Ishikawa (cell line): ENCODE results near the gene PAPLN.

Source experiments
- CEBPB ChIP-seq: IDR thresholded peaks from 2 replicates; pipeline ENCODE4 v1.6.1; 2012
- CREB1 ChIP-seq: IDR thresholded peaks from 2 replicates; pipeline ENCODE4 v1.6.1; 2012; ENCODE audit warnings: low read depth
- EGR1 ChIP-seq: IDR thresholded peaks from 2 replicates; pipeline ENCODE4 v1.6.1; 2012
- EP300 ChIP-seq: IDR thresholded peaks from 2 replicates; pipeline ENCODE4 v1.6.1; 2012; ENCODE audit warnings: borderline replicate concordance
- FOXM1 ChIP-seq: IDR thresholded peaks from 2 replicates; pipeline ENCODE4 v1.6.1; 2012; ENCODE audit warnings: low read depth, borderline replicate concordance
- MAX ChIP-seq: IDR thresholded peaks from 2 replicates; pipeline ENCODE4 v1.6.1; 2012
- NFIC ChIP-seq: IDR thresholded peaks from 2 replicates; pipeline ENCODE4 v1.6.1; 2012
- RAD21 ChIP-seq: IDR thresholded peaks from 2 replicates; pipeline ENCODE4 v1.6.1; 2012; ENCODE audit warnings: low read depth
- REST ChIP-seq: IDR thresholded peaks from 2 replicates; pipeline ENCODE4 v1.6.1; 2012; ENCODE audit warnings: low read depth, mild to moderate bottlenecking
- TAF1 ChIP-seq: IDR thresholded peaks from 2 replicates; pipeline ENCODE4 v1.6.1; 2012; ENCODE audit warnings: low read depth, mild to moderate bottlenecking
- TCF12 ChIP-seq: IDR thresholded peaks from 2 replicates; pipeline ENCODE4 v1.6.1; 2012; ENCODE audit warnings: low read depth
- TEAD4 ChIP-seq: IDR thresholded peaks from 2 replicates; pipeline ENCODE4 v1.6.1; 2012
- USF1 ChIP-seq: IDR thresholded peaks from 2 replicates; pipeline ENCODE4 v1.6.1; 2012
- YY1 ChIP-seq: IDR thresholded peaks from 2 replicates; pipeline ENCODE4 v1.6.1; 2012; ENCODE audit warnings: low read depth
- ZBTB7A ChIP-seq: IDR thresholded peaks from 2 replicates; pipeline ENCODE4 v1.6.1; 2012; ENCODE audit warnings: low read depth

The PAPLN gene

GRCh38 chr14:73240816-73241480 lies 3.6 kb downstream of the PAPLN start:
- TF ChIP-seq FOXM1 (no peak), CREB1 (no peak), TEAD4 (no peak), MAX (no peak)

GRCh38 chr14:73241481-73242165 lies 4.3 kb downstream of the PAPLN start:
- TF ChIP-seq EGR1 (no peak), USF1 (no peak), RAD21 (no peak), REST (no peak), TAF1 (no peak)

GRCh38 chr14:73242357-73242901 lies 5.1 kb downstream of the PAPLN start:
- TF ChIP-seq CEBPB (no peak), YY1 (no peak), TAF1 (no peak), REST (no peak), ZBTB7A (no peak), TCF12 (no peak), USF1 (no peak), EGR1 (no peak), EP300 (no peak), RAD21 (no peak), FOXM1 (no peak), CREB1 (no peak), MAX (no peak), NFIC (no peak), TEAD4 (no peak)

GRCh38 chr14:73243341-73243740 lies 6.0 kb downstream of the PAPLN start:
- TF ChIP-seq EP300, result no peak
- TF ChIP-seq USF1, result no peak
- no peak for TF ChIP-seq TAF1
- TF ChIP-seq CREB1, result no peak
- TF ChIP-seq ZBTB7A, result no peak
- no peak for TF ChIP-seq FOXM1
- no peak for TF ChIP-seq YY1
- no peak for TF ChIP-seq REST
- TF ChIP-seq EGR1, result no peak
- no peak for TF ChIP-seq TCF12
